GM18498 (cell line): ENCODE measurements around the gene CFAP99.
"Not testable (repeated sequence)": the region's sequence is repeated elsewhere in the genome, so short reads cannot be mapped to it uniquely, and the experiment has no call there.

Experiments used
- ATAC-seq: cut with Tn5 transposase; IDR thresholded peaks from one replicate; pipeline ENCODE4 v1.9.1; 2021; ENCODE audit warnings: mild to moderate bottlenecking, moderate library complexity; ENCODE audit not compliant: unreplicated experiment

The CFAP99 gene

DNA sequence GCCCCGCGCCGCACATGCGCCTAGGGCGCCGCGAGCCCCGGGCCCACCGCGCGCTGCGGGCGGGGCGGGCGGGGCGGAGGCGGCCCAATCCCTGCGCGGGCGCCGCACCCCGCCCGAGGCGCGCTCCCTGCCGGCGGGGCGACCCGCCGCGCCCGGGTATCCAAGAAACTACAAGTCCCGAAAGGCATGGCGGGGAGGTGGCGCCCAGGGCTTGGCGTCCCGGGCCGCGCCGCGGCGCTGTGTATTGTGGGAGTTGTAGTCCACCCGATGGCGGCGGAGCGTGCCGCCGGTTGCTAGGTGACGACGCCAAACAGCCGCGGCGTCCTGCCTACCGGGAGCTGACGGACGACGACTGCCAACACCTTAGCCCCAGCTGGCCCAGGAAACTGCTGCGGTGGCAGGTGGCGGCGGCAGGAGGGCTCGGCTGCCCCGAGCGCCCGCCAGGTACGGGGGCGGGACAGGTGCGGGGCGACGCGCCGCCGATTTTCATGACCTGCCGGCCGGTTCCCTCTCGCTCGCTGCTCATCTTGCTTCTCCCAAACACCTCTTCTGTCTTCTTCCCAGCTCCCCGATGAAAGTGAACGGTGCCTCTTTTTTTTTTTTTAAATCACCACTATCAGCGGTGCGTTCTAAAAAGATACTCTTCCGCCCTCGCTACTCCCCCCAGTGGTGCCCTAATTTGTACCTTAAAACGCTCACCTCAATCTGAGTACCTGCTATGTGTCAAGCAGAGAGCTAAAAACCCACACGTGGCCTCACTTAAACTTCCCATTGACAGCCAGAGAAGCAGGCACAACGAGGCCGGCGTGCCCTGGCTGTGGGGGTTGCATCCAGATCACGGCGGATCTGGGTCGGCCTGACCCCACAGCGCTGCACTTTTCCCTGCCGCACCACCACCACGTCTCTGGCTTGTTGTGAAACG lies at the start of gene CFAP99:
TSS of gene CFAP99 (plus strand) at position 306 of the 922 bp plus-strand sequence.
- peak; percentile 92 for ATAC-seq

DNA sequence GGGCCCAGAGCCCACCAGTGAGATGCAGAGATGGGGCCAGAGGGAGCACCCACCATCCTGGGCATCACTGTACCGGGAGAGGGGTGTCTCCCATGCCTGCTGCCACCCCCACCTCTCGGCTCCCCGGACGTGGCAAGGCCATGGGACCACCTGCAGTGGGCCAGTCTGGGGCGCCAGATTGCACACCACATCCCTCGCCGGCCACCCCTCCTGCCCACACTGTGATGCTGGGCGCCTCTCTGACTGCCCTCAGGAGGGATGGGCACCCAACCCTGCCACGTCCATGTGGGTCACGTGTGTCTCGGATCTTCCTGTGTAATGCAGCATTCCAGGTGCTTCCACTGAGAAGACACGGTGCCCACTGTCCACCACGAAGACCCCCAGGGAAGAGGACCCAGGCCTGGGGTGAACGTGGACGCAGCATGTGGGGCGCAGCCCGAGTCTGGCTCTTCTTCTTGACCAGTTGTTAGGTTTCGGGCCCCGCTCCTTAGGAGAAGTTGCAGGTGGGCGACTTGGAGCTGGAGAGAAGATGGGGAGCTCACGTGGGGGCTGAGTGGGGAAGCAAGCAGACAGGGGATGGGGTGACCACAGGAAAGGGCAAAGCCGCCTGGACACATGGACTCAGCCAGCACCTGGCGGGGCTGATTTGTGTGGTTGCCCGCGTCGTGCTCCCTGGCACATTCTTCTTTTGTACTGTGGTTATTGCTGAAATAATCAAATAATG lies 48.0 kb upstream of the CFAP99 start:
- ATAC-seq: no peak

DNA sequence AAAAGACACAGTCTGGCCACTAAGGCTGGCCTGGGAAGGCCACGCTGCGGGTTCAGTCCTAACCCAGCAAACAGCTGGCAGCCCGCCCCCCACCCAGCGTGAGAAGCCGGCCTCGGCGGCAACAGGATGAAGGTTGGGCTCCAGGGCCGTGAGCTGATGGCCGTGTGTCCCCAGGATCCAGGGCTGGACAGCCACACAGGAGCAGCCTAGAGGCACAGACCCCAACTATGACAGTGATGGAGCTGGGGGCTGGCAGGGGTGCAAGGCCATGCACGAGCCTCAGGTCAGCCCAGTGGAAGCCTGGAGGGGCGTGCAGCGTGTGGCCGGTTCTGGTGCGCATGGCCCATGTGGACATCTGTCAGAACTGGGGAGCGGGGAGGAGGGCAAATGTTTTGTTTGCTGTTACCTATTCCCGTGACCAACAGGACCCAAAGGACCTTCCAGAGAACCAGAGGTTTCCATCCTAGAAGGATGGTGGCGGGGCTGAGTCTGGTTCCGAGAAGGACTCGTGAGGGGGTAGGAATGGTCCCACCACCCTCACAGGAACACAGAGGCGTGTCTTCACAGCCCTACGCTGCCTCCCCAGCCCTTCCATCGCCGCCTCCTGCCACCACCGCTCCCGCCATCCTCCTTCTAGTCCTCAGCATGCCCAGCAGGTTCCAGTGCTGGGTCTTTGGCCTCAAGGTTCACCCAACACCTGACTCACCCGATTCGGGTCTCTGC lies 46.8 kb upstream of the CFAP99 start:
- ATAC-seq: no peak

DNA sequence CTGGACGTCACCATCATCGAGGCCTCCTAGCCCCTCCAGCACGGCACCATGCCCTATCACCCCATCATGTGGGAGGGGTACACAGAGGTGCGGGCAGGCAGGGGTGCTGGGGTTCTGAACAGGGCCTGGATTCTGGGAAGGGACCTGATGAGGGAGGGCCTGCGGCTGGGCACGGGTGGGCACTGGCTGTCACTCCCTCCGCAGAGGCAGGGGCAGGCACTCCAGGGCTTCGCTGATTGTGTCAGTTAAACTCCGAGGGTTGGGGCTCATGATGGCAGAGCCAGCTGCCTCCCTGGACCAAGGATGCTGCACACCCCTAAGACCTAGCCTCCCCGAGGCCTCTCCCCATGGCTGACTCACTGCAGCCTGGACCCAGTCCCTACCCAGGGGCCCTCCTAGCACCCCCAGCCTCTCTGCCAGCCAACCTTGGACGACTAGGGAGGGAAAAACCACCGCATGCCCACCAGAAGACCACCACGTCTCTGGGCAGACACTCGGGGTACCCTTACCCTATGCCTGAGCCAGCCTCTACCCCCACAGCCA lies 46.2 kb upstream of the CFAP99 start:
- ATAC-seq: no peak

DNA sequence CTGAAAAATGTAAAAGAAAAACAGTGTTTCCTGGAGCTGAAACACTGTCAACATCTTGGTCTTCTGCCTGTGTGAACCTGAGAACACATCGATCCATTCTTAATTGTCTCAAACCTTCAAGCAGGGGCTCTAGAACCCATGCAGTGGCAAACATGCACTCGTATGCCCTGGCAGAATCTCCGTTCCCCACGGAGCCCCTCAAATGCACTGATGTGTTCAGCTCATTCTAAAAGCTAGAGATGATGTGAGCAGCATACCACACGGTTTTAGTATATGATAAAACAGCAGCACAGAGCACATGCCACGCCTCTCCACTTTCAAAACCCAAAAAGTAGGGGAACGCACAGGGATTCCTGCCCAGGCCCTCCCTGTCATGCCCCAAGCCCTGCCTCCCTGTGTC lies 45.2 kb upstream of the CFAP99 start:
- ATAC-seq: no peak

DNA sequence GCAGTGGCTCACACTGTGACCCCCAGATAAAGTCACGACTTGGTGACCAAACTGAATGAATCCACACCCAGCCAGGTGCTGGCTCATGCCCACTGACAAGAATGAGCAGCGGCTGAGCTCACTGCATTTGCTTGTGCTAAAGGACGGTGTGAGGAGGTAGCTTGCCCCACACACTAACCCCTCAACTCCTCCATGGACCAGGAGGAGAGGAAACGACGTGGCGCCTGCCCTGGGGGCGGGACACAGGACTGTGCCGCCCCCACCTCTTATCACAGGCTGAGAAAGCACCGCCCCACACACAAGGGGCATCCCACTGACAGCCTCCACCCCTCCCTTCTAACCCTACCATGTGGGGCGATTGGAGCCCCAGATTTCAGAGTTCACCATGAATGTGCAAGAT lies 43.3 kb upstream of the CFAP99 start:
- ATAC-seq: no peak

DNA sequence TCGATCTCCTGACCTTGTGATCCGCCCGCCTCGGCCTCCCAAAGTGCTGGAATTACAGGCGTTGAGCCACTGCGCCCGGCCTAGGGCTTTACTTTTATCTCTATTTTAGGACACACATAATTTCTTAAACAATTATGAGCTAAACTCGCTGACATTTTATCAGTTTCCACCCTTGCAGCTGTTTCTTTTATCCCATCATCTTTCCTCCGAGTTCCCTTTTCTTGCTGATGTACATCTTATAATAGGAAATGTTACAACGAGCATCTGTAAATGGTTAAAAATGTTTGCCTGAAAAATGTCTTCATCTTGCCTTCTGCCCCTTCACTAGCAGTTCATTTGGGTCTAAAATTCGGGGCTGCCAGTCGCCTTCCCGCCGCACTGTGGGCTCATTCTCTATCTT lies 41.5 kb upstream of the CFAP99 start:
- no peak for ATAC-seq

DNA sequence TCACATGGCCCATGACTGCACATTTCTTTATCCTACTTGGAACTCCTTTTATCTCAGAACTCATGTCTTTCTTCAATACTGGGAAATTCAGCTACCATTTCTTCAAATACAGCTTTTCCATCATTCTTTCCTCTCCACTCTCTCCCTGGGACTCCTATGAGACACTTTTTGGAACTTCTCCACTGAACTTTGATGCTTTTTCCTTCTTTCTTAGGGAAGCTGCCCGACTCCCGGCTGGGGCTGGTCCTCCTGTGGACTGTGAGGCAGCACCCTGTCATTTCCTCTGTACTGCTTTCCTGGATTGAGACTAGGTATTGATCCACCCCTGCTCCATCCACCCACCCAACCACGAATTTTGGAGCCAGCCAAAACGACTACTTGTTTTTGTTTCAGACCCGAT lies 40.4 kb upstream of the CFAP99 start:
- no peak for ATAC-seq

DNA sequence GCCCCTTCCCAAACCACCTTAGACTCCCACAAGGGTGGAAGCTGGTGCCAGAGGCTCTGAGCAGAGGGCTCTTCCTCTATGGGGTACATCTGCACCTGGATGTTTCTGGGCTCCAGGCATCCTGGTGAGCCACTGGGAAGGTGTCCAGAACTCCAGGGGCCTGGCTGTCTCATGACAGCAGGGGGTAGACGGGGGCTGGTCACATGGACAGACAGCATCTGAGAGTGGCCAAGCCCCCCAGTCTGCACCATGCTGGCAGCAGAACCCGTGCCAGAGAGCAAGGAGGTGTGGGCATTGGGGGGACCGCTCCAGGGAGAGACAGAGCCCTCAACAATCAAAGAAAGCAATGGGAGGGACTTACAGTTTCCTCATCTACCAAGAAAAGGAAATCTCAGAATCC lies 39.9 kb upstream of the CFAP99 start:
- ATAC-seq: no peak

DNA sequence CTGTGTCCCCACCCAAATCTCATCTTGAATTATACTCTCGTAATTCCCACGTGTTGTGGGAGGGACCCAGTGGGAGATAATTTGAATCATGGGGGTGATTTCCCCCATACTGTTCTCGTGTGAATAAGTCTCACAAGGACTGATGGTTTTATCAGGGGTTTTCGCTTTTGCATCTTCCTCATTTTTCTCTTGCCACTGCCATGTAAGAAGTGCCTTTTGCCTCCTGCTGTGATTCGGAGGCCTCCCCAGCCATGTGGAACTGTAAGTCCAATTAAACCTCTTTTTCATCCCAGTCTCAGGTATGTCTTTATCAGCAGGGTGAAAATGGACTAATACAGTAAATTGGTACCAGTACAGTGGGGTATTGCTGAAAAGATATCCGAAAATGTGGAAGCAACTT lies 38.2 kb upstream of the CFAP99 start:
- ATAC-seq: not testable (repeated sequence)

DNA sequence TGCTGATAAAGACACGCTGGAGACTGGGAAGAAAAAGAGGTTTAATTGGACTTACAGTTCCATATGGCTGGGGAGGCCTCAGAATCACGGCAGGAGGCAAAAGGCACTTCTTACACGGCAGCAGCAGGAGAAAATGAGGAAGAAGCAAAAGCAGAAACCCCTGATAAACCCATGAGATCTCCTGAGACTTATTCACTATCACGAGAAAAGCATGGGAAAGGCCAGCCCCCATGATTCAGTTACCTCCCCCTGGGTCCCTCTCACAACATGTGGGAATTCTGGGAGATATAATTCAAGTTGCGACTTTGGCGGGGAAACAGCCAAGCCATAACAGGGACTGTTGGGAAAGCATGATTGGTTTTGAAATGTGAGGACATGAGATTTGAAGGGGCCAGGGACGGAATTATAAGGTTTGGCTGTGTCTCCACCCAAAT lies 36.0 kb upstream of the CFAP99 start:
- not testable (repeated sequence) for ATAC-seq

DNA sequence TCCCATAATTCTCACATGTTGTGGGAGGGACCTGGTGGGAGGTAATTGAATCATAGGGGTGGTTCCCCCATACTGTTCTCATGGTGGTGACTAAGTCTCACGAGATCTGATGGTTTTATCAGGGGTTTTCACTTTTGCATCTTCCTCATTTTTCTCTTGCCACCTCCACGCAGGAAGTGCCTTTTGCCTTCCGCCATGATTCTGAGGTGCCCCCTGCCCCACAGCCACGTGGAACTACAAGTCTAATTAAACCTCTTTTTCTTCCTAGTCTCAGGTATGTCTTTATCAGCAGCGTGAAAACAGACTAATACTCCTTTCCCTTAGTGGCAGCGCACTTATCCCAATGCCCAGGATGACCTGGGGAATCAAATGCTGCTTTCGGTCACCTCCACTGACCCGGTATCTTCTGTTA lies 35.5 kb upstream of the CFAP99 start:
- ATAC-seq: not testable (repeated sequence)

DNA sequence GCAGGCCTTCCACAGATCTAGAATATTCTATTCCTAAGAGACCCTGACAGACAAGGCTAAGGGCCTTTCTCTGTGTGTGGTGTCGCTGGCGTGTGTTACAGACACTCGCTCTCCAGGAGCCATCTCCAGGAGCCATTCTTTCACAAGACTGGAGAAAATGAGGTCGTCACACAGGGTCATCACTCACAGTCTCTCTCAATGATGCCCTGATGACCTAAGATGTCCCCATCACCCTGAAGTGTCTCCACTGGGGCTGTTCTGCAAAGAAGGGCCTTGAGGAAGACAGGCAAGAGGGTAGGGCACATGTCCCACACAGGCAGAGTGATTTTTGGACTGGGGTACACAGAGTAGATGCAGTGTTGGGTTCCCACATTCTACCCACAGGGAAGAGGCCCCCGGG lies 35.0 kb upstream of the CFAP99 start:
- ATAC-seq: no peak

DNA sequence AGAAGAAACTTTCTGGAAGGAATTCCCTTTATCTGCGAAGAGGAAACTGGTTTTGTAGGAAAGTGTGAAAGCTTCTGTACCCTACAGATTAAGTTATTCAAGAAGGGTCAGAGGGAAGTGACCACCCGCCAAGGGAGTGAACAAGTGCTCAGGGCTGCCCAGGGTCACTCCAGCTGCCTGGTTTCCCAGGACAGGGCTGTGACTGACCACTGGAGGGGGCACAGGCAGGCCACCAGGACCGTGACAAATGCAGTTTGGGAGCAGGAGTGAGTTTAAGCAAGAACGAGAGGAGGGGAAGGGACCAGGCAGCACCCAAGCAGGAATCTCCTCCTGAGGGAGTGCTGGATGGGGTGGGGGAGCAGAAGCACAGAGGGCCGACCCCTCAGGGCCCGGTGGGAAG lies 34.5 kb upstream of the CFAP99 start:
- no peak for ATAC-seq

DNA sequence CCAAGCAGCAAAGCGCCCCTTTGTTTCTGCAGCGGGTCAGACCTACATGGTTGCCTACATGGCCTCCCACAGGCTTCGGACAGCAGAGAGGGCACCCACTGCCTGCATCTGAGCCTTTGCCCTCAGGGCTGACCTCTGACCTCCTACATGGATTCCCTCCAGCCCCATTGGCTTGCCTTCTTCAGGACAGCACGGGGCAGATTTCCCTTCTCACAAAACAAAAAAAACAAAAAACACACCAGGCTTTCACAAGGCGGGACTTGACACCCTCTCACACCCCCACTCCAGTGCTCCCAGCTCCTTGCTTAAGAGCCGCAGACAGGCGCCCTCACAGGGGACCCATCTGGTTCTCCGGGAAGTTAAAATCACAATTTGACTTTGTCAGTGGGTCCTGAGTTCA lies 33.2 kb upstream of the CFAP99 start:
- no peak for ATAC-seq

DNA sequence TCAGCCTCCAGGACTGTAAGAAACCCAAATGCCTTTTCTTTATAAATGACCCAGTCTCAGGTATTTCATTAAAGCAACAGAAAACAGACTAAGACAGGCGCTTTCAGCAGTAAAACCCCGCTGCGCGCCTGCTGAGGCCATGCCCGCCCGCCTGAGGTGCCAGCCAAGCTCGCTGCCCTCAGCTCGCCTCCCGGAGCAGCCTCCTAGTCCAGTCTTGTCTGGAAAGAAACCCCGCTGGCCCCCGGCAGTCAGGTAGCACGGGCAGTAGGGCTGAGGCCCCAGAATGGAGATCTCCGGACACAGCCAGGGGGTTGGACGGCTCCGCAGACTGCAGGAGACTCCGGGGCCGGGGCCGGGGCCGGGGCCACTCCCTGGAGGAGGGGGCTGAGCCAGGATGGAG lies 32.0 kb upstream of the CFAP99 start:
- ATAC-seq: no peak

DNA sequence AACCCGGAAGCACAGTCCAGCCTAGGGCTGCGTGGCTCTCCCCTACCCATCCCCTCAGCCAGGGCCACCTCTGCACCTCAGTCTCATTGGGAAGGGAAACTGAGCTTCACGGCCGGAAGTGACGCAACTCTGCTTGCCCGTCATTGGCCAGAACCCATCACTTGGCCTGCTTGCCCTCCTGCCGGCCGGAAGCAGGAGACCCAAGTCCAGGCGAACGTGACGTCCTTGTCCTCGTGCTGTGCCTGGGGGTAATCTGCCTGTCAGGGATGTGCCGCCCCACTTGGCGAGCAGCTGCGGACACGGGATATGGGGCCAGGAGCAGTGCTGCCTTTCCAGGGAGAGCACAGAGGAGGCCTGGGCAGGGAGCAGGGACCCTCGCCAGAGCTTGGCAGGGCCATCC lies 31.5 kb upstream of the CFAP99 start:
- no peak for ATAC-seq

DNA sequence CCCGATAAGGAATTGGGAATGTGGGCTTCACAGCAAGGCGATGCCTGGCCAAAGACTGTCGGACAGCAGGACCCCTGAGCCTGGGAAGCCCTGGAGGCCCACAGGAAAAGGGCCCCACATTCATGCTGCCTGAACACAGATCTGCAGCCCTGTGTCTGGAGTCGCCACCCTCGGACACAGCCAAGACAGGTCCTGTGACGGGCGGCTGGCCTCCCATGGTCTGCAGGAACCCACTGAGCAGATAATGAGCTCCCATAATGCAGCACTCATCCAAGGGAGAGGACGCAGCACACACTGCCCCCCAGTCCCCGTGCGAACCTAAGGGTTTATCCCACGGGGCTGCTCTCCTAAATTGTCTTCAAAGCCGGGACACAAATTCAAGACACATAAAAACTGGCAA lies 30.9 kb upstream of the CFAP99 start:
- ATAC-seq: no peak

DNA sequence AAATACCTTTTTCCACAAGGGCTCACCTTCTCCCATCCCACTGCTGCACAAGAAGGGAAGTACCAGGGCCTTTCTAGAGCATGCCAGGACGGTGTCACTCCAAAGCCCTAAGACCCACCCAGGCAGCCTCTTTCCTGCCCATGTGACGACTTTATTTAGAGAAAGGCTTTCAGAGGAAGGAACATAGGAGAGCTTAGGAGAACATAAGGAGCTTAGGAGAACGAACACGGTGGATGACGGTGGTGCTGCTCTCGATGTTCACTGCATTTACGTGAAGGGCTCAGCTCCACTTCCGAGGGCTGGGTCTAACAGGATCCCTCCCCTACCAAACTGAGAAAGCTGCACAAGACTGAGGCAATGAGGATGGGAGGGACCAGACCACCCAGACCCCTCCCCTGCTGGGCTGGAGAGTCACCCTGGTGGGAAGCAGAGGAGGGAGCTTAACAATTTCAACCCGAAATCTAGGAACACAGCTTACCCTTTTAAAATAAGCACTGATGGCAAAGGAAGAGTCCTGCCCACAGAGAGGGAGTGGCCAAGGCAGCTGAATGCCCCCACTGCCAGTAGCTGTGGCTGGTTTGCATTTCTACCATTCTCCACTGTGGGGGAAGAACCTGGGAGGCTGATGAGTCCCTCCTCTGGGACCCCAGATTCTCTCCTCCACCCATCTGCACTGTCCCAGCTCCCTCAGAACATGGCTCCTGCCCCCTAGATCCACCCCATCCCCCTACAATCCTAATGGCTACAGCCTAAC lies 30.1 kb upstream of the CFAP99 start:
- no peak for ATAC-seq

DNA sequence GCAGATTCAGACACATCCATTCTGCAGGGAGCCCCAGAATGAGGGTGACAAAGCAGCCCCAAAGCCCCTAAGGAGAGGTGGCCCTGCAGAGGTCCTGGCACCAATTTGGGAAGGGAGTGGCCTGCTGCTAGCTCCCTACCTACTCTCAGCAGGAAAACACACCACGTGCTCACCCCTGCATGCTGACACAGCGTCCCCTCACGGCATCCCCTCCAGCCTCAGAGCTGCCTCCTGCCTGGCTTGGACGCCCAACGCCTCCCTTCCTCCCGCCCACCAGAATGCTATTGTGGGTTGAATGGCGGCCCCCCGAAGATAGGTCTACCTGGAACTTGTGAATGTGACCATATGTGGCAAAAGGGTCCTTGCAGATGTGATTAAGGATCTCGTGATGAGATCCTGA lies 29.1 kb upstream of the CFAP99 start:
- no peak for ATAC-seq

DNA sequence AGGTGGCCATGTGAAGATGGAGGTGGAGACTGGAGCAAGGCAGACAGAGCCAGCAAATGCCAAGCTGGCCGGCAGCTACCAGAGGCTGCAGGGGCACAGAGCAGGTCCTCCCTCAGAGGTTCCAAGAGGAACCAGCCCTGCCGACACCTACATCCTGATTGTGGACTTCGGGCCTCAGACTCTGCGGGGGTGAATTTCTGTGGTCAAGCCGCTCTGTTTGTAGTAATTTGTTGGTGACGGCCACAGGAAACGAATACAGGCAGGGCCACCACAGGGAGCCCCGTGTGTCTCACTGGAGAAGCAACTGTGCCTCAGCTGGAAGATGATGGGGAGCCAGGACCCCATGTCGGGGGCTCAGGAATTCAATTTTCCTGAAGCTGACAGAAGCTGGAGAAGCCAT lies 28.6 kb upstream of the CFAP99 start:
- ATAC-seq: no peak
